Karpas-422 (cell line): ENCODE measurements around the gene PANX1. TPM values are rescaled to one million over a fixed set of nuclear protein-coding genes. Genes with fewer than 3 reads are reported as not detected.

Source experiments
- DNase-seq: peaks from one replicate; pipeline ENCODE4 v3.0.0-alpha.2; 2015
- H2AFZ ChIP-seq: fragments of 200-600 bp; sonication (generic); 2 replicates; pipeline ENCODE4 v1.6.1; 2014; ENCODE audit warnings: antibody characterized with exemption, low read length, mixed read lengths
- H3K27ac ChIP-seq: fragments of 200-600 bp; sonication (generic); 2 replicates; pipeline ENCODE4 v1.5.1; 2014; ENCODE audit warnings: mild to moderate bottlenecking, low read length, moderate library complexity
- H3K27me3 ChIP-seq: fragments of 200-600 bp; sonication (generic); 2 replicates; pipeline ENCODE4 v1.6.1; 2014; ENCODE audit warnings: low read length, mixed read lengths
- H3K36me3 ChIP-seq: fragments of 200-600 bp; sonication (generic); 2 replicates; pipeline ENCODE4 v1.6.1; 2014; ENCODE audit warnings: low read length, mixed read lengths; ENCODE audit not compliant: insufficient read depth
- H3K4me1 ChIP-seq: fragments of 200-600 bp; sonication (generic); 2 replicates; pipeline ENCODE4 v1.6.1; 2014; ENCODE audit warnings: mild to moderate bottlenecking, low read length, mixed read lengths
- H3K4me2 ChIP-seq: fragments of 200-600 bp; sonication (generic); 2 replicates; pipeline ENCODE4 v1.6.1; 2014; ENCODE audit warnings: low read length, low read depth, mild to moderate bottlenecking; ENCODE audit not compliant: poor library complexity, severe bottlenecking
- H3K4me3 ChIP-seq: fragments of 200-600 bp; sonication (generic); 2 replicates; pipeline ENCODE4 v1.5.1; 2014; ENCODE audit warnings: mild to moderate bottlenecking, antibody characterized with exemption, low read length, mixed read lengths
- H3K79me2 ChIP-seq: fragments of 200-600 bp; sonication (generic); 2 replicates; pipeline ENCODE4 v1.6.1; 2014; ENCODE audit warnings: mild to moderate bottlenecking, low read length, mixed read lengths
- H3K9ac ChIP-seq: fragments of 200-600 bp; sonication (generic); 2 replicates; pipeline ENCODE4 v1.6.0; 2014; ENCODE audit warnings: low read length
- H3K9me2 ChIP-seq: fragments of 200-600 bp; sonication (generic), shearing (Covaris generic); replicated peaks from 2 replicates; pipeline ENCODE4 v1.6.0; 2014; ENCODE audit warnings: mild to moderate bottlenecking, low read length, moderate library complexity; ENCODE audit not compliant: insufficient read depth
- H3K9me3 ChIP-seq: fragments of 300-700, 200-600 bp; sonication (generic); 2 replicates; pipeline ENCODE4 v1.6.1; 2014; ENCODE audit warnings: low read length, mixed read lengths
- H4K20me1 ChIP-seq: fragments of 200-600 bp; sonication (generic); 2 replicates; pipeline ENCODE4 v1.6.1; 2014; ENCODE audit warnings: mild to moderate bottlenecking, antibody characterized with exemption, low read length, low read depth; ENCODE audit not compliant: insufficient read depth
- total RNA-seq: library from RNA; depleted of rRNA; stranded (reverse); fragments of >200 nt; shearing (Covaris generic); gene quantifications from 2 replicates; pipeline ENCODE4 v1.2.3, GENCODE V29; 2014; ENCODE audit warnings: low replicate concordance; rRNA removed

PANX1 gene, protein sequence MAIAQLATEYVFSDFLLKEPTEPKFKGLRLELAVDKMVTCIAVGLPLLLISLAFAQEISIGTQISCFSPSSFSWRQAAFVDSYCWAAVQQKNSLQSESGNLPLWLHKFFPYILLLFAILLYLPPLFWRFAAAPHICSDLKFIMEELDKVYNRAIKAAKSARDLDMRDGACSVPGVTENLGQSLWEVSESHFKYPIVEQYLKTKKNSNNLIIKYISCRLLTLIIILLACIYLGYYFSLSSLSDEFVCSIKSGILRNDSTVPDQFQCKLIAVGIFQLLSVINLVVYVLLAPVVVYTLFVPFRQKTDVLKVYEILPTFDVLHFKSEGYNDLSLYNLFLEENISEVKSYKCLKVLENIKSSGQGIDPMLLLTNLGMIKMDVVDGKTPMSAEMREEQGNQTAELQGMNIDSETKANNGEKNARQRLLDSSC
- total RNA-seq: 15.4 and 17.0 TPM in 2 replicates

DNA sequence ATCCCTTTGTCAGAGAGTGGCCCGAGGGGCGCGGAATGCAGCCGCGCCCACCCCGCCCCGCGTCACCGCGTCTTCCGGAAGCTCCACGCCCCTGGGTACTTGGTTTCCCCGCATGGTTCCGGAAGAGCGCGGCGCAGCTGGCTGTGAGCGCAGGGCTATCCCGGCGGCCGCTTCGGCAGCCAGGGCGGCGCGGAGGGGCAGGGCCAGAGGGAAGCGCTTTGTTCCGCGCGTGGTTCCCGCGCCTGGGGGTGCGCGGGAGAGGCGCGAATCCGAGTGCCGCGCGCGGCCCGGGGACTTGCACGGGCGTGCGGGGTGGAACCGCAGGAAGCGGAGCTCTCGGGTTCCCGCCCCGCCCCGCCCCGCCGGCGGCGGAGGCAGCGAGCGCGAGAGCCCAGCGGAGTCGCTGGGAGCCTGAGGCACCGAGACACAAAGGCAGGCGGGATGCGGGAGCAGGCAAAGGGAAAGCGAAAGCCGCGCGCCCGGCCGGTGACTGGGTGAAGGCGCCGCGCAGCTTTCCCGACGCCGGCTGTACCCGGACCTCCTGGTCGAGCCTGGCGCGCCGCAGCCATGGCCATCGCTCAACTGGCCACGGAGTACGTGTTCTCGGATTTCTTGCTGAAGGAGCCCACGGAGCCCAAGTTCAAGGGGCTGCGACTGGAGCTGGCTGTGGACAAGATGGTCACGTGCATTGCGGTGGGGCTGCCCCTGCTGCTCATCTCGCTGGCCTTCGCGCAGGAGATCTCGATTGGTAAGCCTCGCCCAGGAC lies at the start of gene PANX1:
Gene PANX1, plus strand, starts transcription at position 96 of the 766 bp plus-strand sequence. Its CDS starts 472 bp downstream, at position 568.
- peak within 1 kb of the TSS; percentile 77 for H3K9ac ChIP-seq
- H3K4me1 ChIP-seq: peaks cover 26% of the 10 kb centered on the region
- H3K9me2 ChIP-seq: no peaks in the 10 kb centered on the region
- no peaks in the 10 kb centered on the region for H3K27me3 ChIP-seq
- H3K4me3 ChIP-seq: peak within 1 kb of the TSS; percentile 75
- DNase-seq: peak; percentile 98
- H3K9me3 ChIP-seq: peaks cover 4% of the 10 kb centered on the region; the same call in 1 of the 2 replicates
- H3K27ac ChIP-seq: no peak within 1 kb of the TSS
- H3K79me2 ChIP-seq: 0 out of 2 replicates have a peak, but pooled peaks cover 3% of the 10 kb centered on the region
- peak within 1 kb of the TSS; percentile 91 for H3K4me2 ChIP-seq
- H4K20me1 ChIP-seq: peaks cover 44% of the 10 kb centered on the region
- H2AFZ ChIP-seq: peak within 1 kb of the TSS; percentile 95
- no peaks in the 10 kb centered on the region for H3K36me3 ChIP-seq

DNA sequence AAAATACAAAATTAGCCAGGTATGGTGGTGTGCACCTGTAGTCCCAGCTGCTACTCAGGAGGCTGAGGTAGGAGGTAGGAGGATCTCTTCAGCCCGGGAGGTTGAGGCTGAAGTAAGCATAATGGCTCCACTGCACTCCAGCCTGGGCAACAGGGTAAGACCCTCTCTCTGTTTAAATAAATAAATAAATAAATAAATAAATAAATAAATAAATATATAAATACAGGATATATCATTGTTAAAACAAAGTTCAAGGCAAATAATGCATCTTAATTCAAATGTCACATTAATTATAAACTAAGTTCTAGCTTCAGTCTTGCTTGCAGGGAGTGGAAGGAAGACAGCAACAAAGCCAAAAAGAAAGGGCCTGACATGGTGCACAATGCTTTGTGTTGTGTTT lies 44.5 kb upstream of the PANX1 start:
- Histone ChIP-seq H3K4me2 (no peak overlapping the region), H3K36me3 (no peaks in the 10 kb centered on the region), H4K20me1 (no peaks in the 10 kb centered on the region), H2AFZ (no peak overlapping the region), H3K27me3 (no peaks in the 10 kb centered on the region), H3K27ac (no peak overlapping the region), H3K4me3 (no peak overlapping the region), H3K9ac (no peak overlapping the region), H3K4me1 (no peaks in the 10 kb centered on the region), H3K9me3 (no peaks in the 10 kb centered on the region), H3K79me2 (no peaks in the 10 kb centered on the region), H3K9me2 (no peaks in the 10 kb centered on the region)
- no peak for DNase-seq

DNA sequence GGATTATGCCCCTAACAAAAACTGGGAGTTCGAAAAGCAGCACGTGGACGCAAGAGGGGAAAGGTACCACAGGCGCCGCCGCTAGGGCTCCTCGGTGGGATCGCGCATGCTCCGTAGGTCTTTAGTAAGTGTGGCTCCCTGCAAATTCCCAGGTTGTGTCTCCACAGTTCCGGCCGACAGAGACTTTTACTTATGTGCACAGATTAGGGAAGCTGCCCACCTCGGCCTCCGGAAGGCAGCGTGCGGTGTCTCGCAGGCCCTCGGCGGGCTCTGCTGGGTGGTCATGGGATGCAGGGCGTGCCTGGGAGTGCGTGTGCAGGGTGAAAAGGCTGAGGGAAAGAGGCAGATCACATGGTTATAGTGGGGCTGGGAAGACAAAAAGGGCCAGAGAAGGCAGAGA lies 39.7 kb upstream of the PANX1 start:
- Histone ChIP-seq H3K27ac (no peak overlapping the region), H3K9me3 (no peaks in the 10 kb centered on the region), H3K9me2 (no peaks in the 10 kb centered on the region), H2AFZ (no peak overlapping the region), H3K27me3 (no peaks in the 10 kb centered on the region), H4K20me1 (no peaks in the 10 kb centered on the region), H3K36me3 (no peaks in the 10 kb centered on the region), H3K4me3 (no peak overlapping the region), H3K9ac (no peak overlapping the region), H3K79me2 (no peaks in the 10 kb centered on the region), H3K4me2 (no peak overlapping the region), H3K4me1 (no peaks in the 10 kb centered on the region)
- no peak for DNase-seq

DNA sequence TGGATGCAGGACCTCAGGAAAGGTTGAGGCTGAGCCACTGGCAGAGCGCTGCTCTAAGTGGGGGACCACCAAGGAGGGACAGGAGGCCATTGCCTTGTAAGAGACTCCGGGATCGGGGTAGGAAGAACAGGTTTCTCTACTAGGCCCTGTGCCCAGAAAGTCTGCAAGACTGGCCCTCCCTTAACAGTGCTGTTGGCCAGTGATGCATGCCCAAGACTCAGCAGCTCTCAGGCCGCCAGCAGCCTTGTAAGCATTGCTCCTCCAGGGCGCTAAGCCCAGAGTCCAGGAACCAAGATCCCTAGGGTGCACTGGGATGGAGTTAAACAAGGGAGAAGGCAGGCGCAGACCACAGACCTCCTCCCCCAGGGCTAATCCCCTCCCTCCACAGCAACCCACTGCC lies 39.3 kb upstream of the PANX1 start:
- H3K9me3 ChIP-seq: no peaks in the 10 kb centered on the region

DNA sequence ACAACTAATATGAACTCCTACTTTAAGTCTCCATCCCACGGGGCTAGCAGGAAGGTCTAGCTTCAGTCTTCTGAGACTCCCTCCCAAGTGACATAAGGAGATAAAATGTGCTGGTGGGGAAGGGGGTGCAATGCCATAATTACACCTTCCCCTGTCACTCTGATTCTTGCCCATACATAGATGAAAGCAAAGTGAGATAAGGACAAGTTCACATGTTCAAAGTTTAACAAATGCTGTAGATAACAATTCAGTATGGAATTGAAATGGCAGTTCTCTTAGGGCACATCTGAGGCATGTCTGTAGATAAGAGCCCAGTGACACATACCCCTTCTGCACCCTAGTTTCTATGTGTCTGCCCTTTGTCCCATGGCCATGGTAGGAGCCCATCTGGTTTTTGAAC lies 38.2 kb upstream of the PANX1 start:
- Histone ChIP-seq H3K9ac (no peak overlapping the region), H3K4me3 (no peak overlapping the region), H3K9me3 (no peaks in the 10 kb centered on the region), H3K79me2 (no peaks in the 10 kb centered on the region), H3K4me1 (no peaks in the 10 kb centered on the region), H3K27ac (no peak overlapping the region), H3K4me2 (no peak overlapping the region), H4K20me1 (no peaks in the 10 kb centered on the region), H3K36me3 (no peaks in the 10 kb centered on the region), H3K9me2 (no peaks in the 10 kb centered on the region), H3K27me3 (no peaks in the 10 kb centered on the region), H2AFZ (no peak overlapping the region)
- no peak for DNase-seq

More for the DNA sequence above, 39.3 kb upstream of the PANX1 start:
- H3K4me2 ChIP-seq: no peak overlapping the region
- no peak overlapping the region for H3K4me3 ChIP-seq
- no peak overlapping the region for H3K27ac ChIP-seq
- H3K36me3 ChIP-seq: no peaks in the 10 kb centered on the region
- no peaks in the 10 kb centered on the region for H4K20me1 ChIP-seq
- H3K4me1 ChIP-seq: no peaks in the 10 kb centered on the region
- H3K9me2 ChIP-seq: no peaks in the 10 kb centered on the region
- no peak overlapping the region for H2AFZ ChIP-seq
- H3K27me3 ChIP-seq: no peaks in the 10 kb centered on the region
- no peak overlapping the region for H3K9ac ChIP-seq
- no peaks in the 10 kb centered on the region for H3K79me2 ChIP-seq
- no peak for DNase-seq

DNA sequence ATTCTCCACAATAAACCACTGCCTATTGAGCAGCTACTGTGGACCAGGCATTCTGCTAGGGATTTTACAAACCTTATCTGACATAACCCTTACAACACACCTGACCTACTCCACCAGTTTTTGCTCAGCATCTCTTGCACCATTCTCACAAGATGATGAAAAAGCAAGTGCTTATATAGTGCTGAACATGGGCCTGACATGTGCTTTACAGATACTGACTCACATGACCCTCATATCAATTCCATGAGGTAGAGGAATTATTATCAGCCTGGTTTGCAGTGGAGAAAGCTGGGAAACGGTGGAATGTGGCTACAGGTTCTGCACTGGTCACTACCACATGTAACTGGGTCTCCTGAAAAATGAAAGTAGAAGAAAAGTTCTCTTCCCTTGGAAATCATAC lies 37.5 kb upstream of the PANX1 start:
- no peaks in the 10 kb centered on the region for H4K20me1 ChIP-seq
- DNase-seq: no peak
- no peak overlapping the region for H3K4me3 ChIP-seq
- no peaks in the 10 kb centered on the region for H3K27me3 ChIP-seq
- no peak overlapping the region for H3K4me2 ChIP-seq
- H3K79me2 ChIP-seq: no peaks in the 10 kb centered on the region
- no peaks in the 10 kb centered on the region for H3K4me1 ChIP-seq
- H3K27ac ChIP-seq: no peak overlapping the region
- H3K9me2 ChIP-seq: no peaks in the 10 kb centered on the region
- no peaks in the 10 kb centered on the region for H3K9me3 ChIP-seq
- H2AFZ ChIP-seq: no peak overlapping the region
- H3K36me3 ChIP-seq: no peaks in the 10 kb centered on the region
- H3K9ac ChIP-seq: no peak overlapping the region

DNA sequence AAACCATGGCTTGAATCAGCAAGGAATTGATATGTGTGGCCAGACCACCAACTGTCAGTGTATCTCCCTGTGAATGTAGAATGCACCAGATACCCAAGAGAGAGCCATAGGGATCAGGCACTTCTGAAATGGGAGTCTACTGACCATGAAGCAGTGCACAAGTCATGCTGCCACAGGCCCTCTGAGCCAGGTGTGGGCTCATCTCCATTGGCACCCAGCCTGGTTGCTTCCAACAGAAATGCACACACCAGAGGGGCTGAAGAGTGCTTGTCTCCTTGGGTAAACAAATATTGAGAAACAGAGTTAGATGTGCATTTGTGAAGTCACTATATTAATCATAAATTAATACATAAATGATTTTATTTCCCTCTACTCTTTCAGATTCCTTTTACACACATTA lies 28.4 kb upstream of the PANX1 start:
- Histone ChIP-seq H3K79me2 (no peaks in the 10 kb centered on the region), H3K9me2 (no peaks in the 10 kb centered on the region; the same call in 1 of the 2 replicates), H3K4me1 (no peaks in the 10 kb centered on the region), H4K20me1 (no peaks in the 10 kb centered on the region), H2AFZ (no peak overlapping the region), H3K27ac (no peak overlapping the region), H3K9ac (no peak overlapping the region), H3K4me3 (no peak overlapping the region), H3K36me3 (no peaks in the 10 kb centered on the region), H3K4me2 (no peak overlapping the region), H3K27me3 (no peaks in the 10 kb centered on the region), H3K9me3 (no peaks in the 10 kb centered on the region)
- DNase-seq: no peak

DNA sequence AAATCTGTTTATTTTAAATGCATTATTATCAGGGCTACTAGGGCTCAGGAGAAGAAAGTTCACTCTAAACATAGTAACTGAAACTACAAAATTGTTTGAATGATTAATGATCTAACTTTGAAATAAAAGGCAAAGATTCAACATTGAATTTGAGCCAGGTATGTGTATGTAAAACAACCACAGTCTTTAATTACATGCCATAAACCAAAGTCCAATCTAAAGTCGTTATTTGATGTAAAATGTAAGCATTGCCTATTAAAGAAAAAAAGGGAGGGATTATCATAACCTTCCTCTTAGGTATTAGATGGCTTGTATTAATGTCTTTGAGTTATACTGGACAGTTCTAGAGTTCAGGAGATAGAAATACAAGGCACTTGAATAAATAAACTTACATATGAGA lies 25.2 kb upstream of the PANX1 start:
- Histone ChIP-seq H4K20me1 (no peaks in the 10 kb centered on the region), H3K27ac (no peak overlapping the region), H3K27me3 (no peaks in the 10 kb centered on the region), H3K9ac (no peak overlapping the region), H3K4me1 (no peaks in the 10 kb centered on the region), H2AFZ (no peak overlapping the region), H3K79me2 (no peaks in the 10 kb centered on the region), H3K4me3 (no peak overlapping the region), H3K36me3 (no peaks in the 10 kb centered on the region), H3K9me3 (no peaks in the 10 kb centered on the region), H3K4me2 (no peak overlapping the region), H3K9me2 (no peaks in the 10 kb centered on the region; the same call in 1 of the 2 replicates)
- no peak for DNase-seq
